ENCODE measurements around the gene MYRIP.

The MYRIP gene

GRCh38 chr3:39892068-39892467 is 82.7 kb downstream of the MYRIP start:
- H3K4me3 ChIP-seq (ENCODE audit: low read depth in 1 of 2, low read length in 2 of 2), result no peak overlapping the region
- H3K27me3 ChIP-seq (ENCODE audit: control insufficient read depth in 1 of 2, insufficient read depth in 2 of 2, low read length in 2 of 2), result no peaks in the 10 kb centered on the region
- no peak overlapping the region for H3K9ac ChIP-seq (ENCODE audit: low read depth in 1 of 2, low read length in 2 of 2)
- no peaks in the 10 kb centered on the region for H3K9me3 ChIP-seq (ENCODE audit: control insufficient read depth in 1 of 2, low read length in 2 of 2)
- no peaks in the 10 kb centered on the region for H3K36me3 ChIP-seq (ENCODE audit: control insufficient read depth in 1 of 2, insufficient read depth in 2 of 2, low read length in 2 of 2)
- H3K4me1 ChIP-seq (ENCODE audit: control insufficient read depth in 1 of 2, insufficient read depth in 2 of 2, low read length in 2 of 2), result no peaks in the 10 kb centered on the region
- no peak overlapping the region for H3K27ac ChIP-seq (ENCODE audit: low read depth, low read length)

GRCh38 chr3:39896184-39896583 is 86.8 kb downstream of the MYRIP start:
- H3K4me1 ChIP-seq (ENCODE audit: control insufficient read depth in 1 of 2, insufficient read depth in 2 of 2, low read length in 2 of 2), result no peaks in the 10 kb centered on the region
- H3K9ac ChIP-seq (ENCODE audit: low read depth in 1 of 2, low read length in 2 of 2), result no peak overlapping the region
- H3K4me3 ChIP-seq (ENCODE audit: low read depth in 1 of 2, low read length in 2 of 2), result no peak overlapping the region
- no peaks in the 10 kb centered on the region for H3K9me3 ChIP-seq (ENCODE audit: control insufficient read depth in 1 of 2, low read length in 2 of 2)
- H3K27ac ChIP-seq (ENCODE audit: low read depth, low read length), result no peak overlapping the region
- no peaks in the 10 kb centered on the region for H3K27me3 ChIP-seq (ENCODE audit: control insufficient read depth in 1 of 2, insufficient read depth in 2 of 2, low read length in 2 of 2)
- no peaks in the 10 kb centered on the region for H3K36me3 ChIP-seq (ENCODE audit: control insufficient read depth in 1 of 2, insufficient read depth in 2 of 2, low read length in 2 of 2)

- no peak overlapping the region for H3K9ac ChIP-seq (ENCODE audit: low read depth in 1 of 2, low read length in 2 of 2)
- no peak overlapping the region for H3K27ac ChIP-seq (ENCODE audit: low read depth, low read length)
- no peaks in the 10 kb centered on the region for H3K4me1 ChIP-seq (ENCODE audit: control insufficient read depth in 1 of 2, insufficient read depth in 2 of 2, low read length in 2 of 2)
- H3K27me3 ChIP-seq (ENCODE audit: control insufficient read depth in 1 of 2, insufficient read depth in 2 of 2, low read length in 2 of 2), result no peaks in the 10 kb centered on the region
- no peak overlapping the region for H3K4me3 ChIP-seq (ENCODE audit: low read depth in 1 of 2, low read length in 2 of 2)
- no peaks in the 10 kb centered on the region for H3K9me3 ChIP-seq (ENCODE audit: control insufficient read depth in 1 of 2, low read length in 2 of 2)
- H3K36me3 ChIP-seq (ENCODE audit: control insufficient read depth in 1 of 2, insufficient read depth in 2 of 2, low read length in 2 of 2), result no peaks in the 10 kb centered on the region
Measured at GRCh38 chr3:39900462-39901002, 91.1 kb downstream of the MYRIP start.

- Histone ChIP-seq H3K4me1 (ENCODE audit: control insufficient read depth in 1 of 2, insufficient read depth in 2 of 2, low read length in 2 of 2) (peaks cover 4 to 6% of the 10 kb centered on the region in 2 donors), H3K9me3 (ENCODE audit: control insufficient read depth in 1 of 2, low read length in 2 of 2) (no peaks in the 10 kb centered on the region), H3K4me3 (ENCODE audit: low read depth in 1 of 2, low read length in 2 of 2) (no peak overlapping the region), H3K9ac (ENCODE audit: low read depth in 1 of 2, low read length in 2 of 2) (no peak overlapping the region), H3K27ac (ENCODE audit: low read depth, low read length) (no peak overlapping the region), H3K27me3 (ENCODE audit: control insufficient read depth in 1 of 2, insufficient read depth in 2 of 2, low read length in 2 of 2) (no peaks in the 10 kb centered on the region), H3K36me3 (ENCODE audit: control insufficient read depth in 1 of 2, insufficient read depth in 2 of 2, low read length in 2 of 2) (no peaks in the 10 kb centered on the region)
Measured at GRCh38 chr3:39903253-39903652, 93.8 kb downstream of the MYRIP start.

GRCh38 chr3:39905788-39906187 is 96.4 kb downstream of the MYRIP start:
- Histone ChIP-seq H3K9ac (ENCODE audit: low read depth in 1 of 2, low read length in 2 of 2) (no peak overlapping the region), H3K27me3 (ENCODE audit: control insufficient read depth in 1 of 2, insufficient read depth in 2 of 2, low read length in 2 of 2) (no peaks in the 10 kb centered on the region), H3K27ac (ENCODE audit: low read depth, low read length) (no peak overlapping the region), H3K4me1 (ENCODE audit: control insufficient read depth in 1 of 2, insufficient read depth in 2 of 2, low read length in 2 of 2) (peaks cover 8 to 13% of the 10 kb centered on the region in 2 donors), H3K36me3 (ENCODE audit: control insufficient read depth in 1 of 2, insufficient read depth in 2 of 2, low read length in 2 of 2) (no peaks in the 10 kb centered on the region), H3K4me3 (ENCODE audit: low read depth in 1 of 2, low read length in 2 of 2) (no peak overlapping the region), H3K9me3 (ENCODE audit: control insufficient read depth in 1 of 2, low read length in 2 of 2) (no peaks in the 10 kb centered on the region)

GRCh38 chr3:39907981-39908380 is 98.6 kb downstream of the MYRIP start:
- Histone ChIP-seq H3K4me3 (ENCODE audit: low read depth in 1 of 2, low read length in 2 of 2) (no peak overlapping the region), H3K9me3 (ENCODE audit: control insufficient read depth in 1 of 2, low read length in 2 of 2) (no peaks in the 10 kb centered on the region), H3K27me3 (ENCODE audit: control insufficient read depth in 1 of 2, insufficient read depth in 2 of 2, low read length in 2 of 2) (no peaks in the 10 kb centered on the region), H3K4me1 (ENCODE audit: control insufficient read depth in 1 of 2, insufficient read depth in 2 of 2, low read length in 2 of 2) (peaks cover 20 to 26% of the 10 kb centered on the region in 2 donors), H3K36me3 (ENCODE audit: control insufficient read depth in 1 of 2, insufficient read depth in 2 of 2, low read length in 2 of 2) (no peaks in the 10 kb centered on the region), H3K27ac (ENCODE audit: low read depth, low read length) (no peak overlapping the region), H3K9ac (ENCODE audit: low read depth in 1 of 2, low read length in 2 of 2) (no peak overlapping the region)

GRCh38 chr3:39910135-39910534 is 100.7 kb downstream of the MYRIP start:
- Histone ChIP-seq H3K27me3 (ENCODE audit: control insufficient read depth in 1 of 2, insufficient read depth in 2 of 2, low read length in 2 of 2) (no peaks in the 10 kb centered on the region), H3K4me1 (ENCODE audit: control insufficient read depth in 1 of 2, insufficient read depth in 2 of 2, low read length in 2 of 2) (peaks cover 20 to 26% of the 10 kb centered on the region in 2 donors), H3K36me3 (ENCODE audit: control insufficient read depth in 1 of 2, insufficient read depth in 2 of 2, low read length in 2 of 2) (no peaks in the 10 kb centered on the region), H3K9ac (ENCODE audit: low read depth in 1 of 2, low read length in 2 of 2) (no peak overlapping the region), H3K9me3 (ENCODE audit: control insufficient read depth in 1 of 2, low read length in 2 of 2) (no peaks in the 10 kb centered on the region), H3K4me3 (ENCODE audit: low read depth in 1 of 2, low read length in 2 of 2) (no peak overlapping the region), H3K27ac (ENCODE audit: low read depth, low read length) (no peak overlapping the region)

GRCh38 chr3:39910826-39911464 is 101.5 kb downstream of the MYRIP start:
- Histone ChIP-seq H3K36me3 (ENCODE audit: control insufficient read depth in 1 of 2, insufficient read depth in 2 of 2, low read length in 2 of 2) (no peaks in the 10 kb centered on the region), H3K9ac (ENCODE audit: low read depth in 1 of 2, low read length in 2 of 2) (no peak overlapping the region), H3K27me3 (ENCODE audit: control insufficient read depth in 1 of 2, insufficient read depth in 2 of 2, low read length in 2 of 2) (no peaks in the 10 kb centered on the region), H3K9me3 (ENCODE audit: control insufficient read depth in 1 of 2, low read length in 2 of 2) (no peaks in the 10 kb centered on the region), H3K27ac (ENCODE audit: low read depth, low read length) (no peak overlapping the region), H3K4me1 (ENCODE audit: control insufficient read depth in 1 of 2, insufficient read depth in 2 of 2, low read length in 2 of 2) (peaks cover 20 to 26% of the 10 kb centered on the region in 2 donors), H3K4me3 (ENCODE audit: low read depth in 1 of 2, low read length in 2 of 2) (no peak overlapping the region)

GRCh38 chr3:39911465-39912309 is 102.3 kb downstream of the MYRIP start:
- no peak overlapping the region for H3K4me3 ChIP-seq (ENCODE audit: low read depth in 1 of 2, low read length in 2 of 2)
- no peak overlapping the region for H3K27ac ChIP-seq (ENCODE audit: low read depth, low read length)
- H3K27me3 ChIP-seq (ENCODE audit: control insufficient read depth in 1 of 2, insufficient read depth in 2 of 2, low read length in 2 of 2), result no peaks in the 10 kb centered on the region
- peaks cover 20 to 26% of the 10 kb centered on the region in 2 donors for H3K4me1 ChIP-seq (ENCODE audit: control insufficient read depth in 1 of 2, insufficient read depth in 2 of 2, low read length in 2 of 2)
- no peaks in the 10 kb centered on the region for H3K9me3 ChIP-seq (ENCODE audit: control insufficient read depth in 1 of 2, low read length in 2 of 2)
- H3K36me3 ChIP-seq (ENCODE audit: control insufficient read depth in 1 of 2, insufficient read depth in 2 of 2, low read length in 2 of 2), result no peaks in the 10 kb centered on the region
- no peak overlapping the region for H3K9ac ChIP-seq (ENCODE audit: low read depth in 1 of 2, low read length in 2 of 2)

- Histone ChIP-seq H3K27ac (ENCODE audit: low read depth, low read length) (no peak overlapping the region), H3K36me3 (ENCODE audit: control insufficient read depth in 1 of 2, insufficient read depth in 2 of 2, low read length in 2 of 2) (no peaks in the 10 kb centered on the region), H3K9me3 (ENCODE audit: control insufficient read depth in 1 of 2, low read length in 2 of 2) (no peaks in the 10 kb centered on the region), H3K27me3 (ENCODE audit: control insufficient read depth in 1 of 2, insufficient read depth in 2 of 2, low read length in 2 of 2) (no peaks in the 10 kb centered on the region), H3K9ac (ENCODE audit: low read depth in 1 of 2, low read length in 2 of 2) (no peak overlapping the region), H3K4me3 (ENCODE audit: low read depth in 1 of 2, low read length in 2 of 2) (no peak overlapping the region), H3K4me1 (ENCODE audit: control insufficient read depth in 1 of 2, insufficient read depth in 2 of 2, low read length in 2 of 2) (peaks cover 16 to 18% of the 10 kb centered on the region in 2 donors)
Measured at GRCh38 chr3:39915027-39915426, 105.6 kb downstream of the MYRIP start.

Data from duodenal mucosa (tissue), 2 donors.